Measurements from ENCODE around the gene CRELD2.

CRELD2 gene

DNA sequence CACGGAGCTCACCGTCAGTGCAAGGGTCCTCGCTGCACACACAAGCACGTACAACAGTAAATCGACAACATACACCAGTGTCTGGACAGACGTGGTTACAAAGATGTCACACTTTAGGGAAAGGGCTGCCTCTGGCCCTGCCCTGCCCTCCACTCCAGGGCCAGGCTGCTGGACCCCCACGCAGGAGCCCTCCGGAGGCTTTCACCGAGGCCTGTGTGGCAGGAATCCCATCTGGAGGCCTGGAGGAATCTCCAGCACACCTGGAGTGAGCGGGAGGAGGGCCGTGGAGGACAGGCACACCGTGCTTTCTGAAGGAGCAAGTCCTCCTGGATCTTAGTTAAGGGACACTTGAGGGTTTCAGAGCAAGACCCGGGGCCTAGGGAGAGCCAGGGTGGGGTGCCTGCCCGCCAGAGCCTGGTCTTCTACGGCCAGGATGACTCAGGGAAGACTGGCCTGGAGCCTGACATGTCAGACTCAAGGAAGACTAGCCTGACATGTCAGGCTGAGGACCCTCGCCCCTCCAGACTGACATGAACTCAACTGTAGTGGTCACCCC is 40.0 kb downstream of the CRELD2 start:
- Mint-ChIP-seq H3K4me1 (ENCODE audit: low read depth) (peaks cover 11% of the 10 kb centered on the region), H3K27me3 (no peaks in the 10 kb centered on the region), H3K9me3 (no peaks in the 10 kb centered on the region), H3K27ac (peak overlapping the region; percentile 93), H3K36me3 (ENCODE audit: low read depth) (peaks cover 17% of the 10 kb centered on the region), H3K4me3 (peak overlapping the region; percentile 87)

DNA sequence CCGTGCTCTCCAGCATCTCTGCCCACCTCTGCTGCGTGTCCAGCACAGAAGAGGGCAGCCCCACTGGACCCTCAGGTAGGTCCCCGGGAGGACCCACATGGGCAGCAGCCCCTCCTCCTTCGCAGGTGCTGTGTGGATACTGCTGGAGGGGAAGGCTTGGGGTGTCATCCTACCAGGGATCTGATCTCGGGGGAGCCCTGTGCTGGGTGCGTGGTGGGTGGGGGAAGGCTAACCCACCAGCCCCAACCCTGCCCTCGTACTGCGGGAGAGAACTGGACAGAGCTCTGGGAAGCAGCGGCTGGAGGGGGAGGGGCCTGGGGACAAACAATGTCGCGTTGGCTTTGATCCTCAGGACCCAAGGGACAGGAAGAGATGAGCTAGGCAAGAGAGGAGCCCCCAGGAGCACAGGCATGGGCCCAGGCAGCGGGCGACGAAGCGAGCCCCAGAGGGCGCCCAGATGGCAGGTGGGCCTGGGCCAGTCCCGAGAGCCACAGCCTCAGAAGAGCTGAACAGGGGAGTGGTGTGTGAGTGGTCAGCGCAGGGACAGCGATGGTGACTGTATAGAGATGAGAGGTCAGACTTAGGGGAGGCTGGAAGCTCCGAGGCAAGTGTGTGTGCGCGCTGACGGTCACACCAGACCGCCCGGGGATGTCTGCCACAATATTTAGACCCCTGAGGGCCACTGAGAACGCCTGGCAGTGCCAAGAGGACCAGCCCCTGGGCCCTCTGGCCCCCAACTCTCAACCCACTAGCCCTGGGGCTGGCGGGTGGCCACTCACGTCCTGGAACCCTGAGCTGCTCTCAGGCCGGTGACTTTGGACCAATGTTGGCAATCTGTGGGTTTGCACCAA is 40.7 kb downstream of the CRELD2 start:
- Mint-ChIP-seq H3K4me3 (peak overlapping the region; percentile 87), H3K36me3 (ENCODE audit: low read depth) (peaks cover 24% of the 10 kb centered on the region), H3K4me1 (ENCODE audit: low read depth) (peaks cover 18% of the 10 kb centered on the region), H3K27me3 (no peaks in the 10 kb centered on the region), H3K27ac (peak overlapping the region; percentile 93), H3K9me3 (no peaks in the 10 kb centered on the region)

DNA sequence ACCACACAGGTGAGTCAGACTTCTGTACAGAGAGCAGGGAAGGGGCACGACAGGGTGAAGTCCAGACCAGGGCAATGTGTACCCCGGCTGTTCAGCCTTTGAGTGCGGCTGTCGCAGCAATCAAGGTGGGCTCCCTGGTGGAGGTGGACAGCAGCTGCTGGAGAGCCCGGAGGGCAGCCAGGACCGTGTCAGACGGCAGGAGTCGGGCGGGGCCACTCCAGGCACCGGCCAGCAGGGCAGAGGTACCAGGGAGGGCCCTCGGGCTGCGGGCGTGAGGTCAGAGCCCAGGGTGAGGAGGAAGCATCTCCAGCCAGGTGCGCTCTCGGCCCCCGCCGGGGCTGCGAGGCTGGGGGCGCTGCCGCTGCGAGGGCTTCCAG is 41.3 kb downstream of the CRELD2 start:
- Mint-ChIP-seq H3K27ac (peak overlapping the region; percentile 93), H3K4me1 (ENCODE audit: low read depth) (peaks cover 24% of the 10 kb centered on the region), H3K4me3 (peak overlapping the region; percentile 87), H3K9me3 (no peaks in the 10 kb centered on the region), H3K27me3 (no peaks in the 10 kb centered on the region), H3K36me3 (ENCODE audit: low read depth) (peaks cover 28% of the 10 kb centered on the region)

DNA sequence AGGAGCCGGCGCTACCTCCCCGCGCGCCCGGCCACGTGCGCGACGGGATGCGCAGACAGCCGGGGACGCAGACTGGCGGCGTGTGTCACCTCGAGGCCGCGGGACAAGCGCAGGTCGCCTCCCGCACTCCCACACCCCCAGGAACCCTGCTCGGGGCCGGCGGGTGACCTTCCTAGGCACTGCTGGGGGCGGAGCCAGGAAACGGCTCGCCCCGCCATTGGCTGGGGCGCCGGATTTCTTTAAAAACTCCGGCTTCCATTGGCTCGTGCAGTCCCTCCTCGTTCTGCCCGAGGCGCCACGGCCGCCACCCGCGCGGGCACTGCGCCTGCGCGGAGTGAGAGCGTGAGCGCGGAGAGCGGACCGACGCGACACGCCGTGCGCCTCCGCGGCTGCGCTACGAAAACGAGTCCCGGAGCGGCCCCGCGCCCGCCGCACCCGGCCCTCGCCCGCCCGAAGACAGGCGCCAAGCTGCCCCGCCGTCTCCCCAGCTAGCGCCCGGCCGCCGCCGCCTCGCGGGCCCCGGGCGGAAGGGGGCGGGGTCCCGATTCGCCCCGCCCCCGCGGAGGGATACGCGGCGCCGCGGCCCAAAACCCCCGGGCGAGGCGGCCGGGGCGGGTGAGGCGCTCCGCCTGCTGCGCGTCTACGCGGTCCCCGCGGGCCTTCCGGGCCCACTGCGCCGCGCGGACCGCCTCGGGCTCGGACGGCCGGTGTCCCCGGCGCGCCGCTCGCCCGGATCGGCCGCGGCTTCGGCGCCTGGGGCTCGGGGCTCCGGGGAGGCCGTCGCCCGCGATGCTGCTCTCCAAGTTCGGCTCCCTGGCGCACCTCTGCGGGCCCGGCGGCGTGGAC is 41.9 kb downstream of the CRELD2 start, which contains the start of gene PIM3:
Gene PIM3, plus strand, starts transcription at position 614 of the 846 bp plus-strand sequence. Its CDS starts 176 bp downstream, at position 790.
- H3K4me1 Mint-ChIP-seq (ENCODE audit: low read depth), result peaks cover 29% of the 10 kb centered on the region
- peak within 1 kb of the TSS; percentile 93 for H3K27ac Mint-ChIP-seq
- H3K36me3 Mint-ChIP-seq (ENCODE audit: low read depth), result peaks cover 28% of the 10 kb centered on the region
- H3K4me3 Mint-ChIP-seq, result peak within 1 kb of the TSS; percentile 93
- H3K27me3 Mint-ChIP-seq, result no peaks in the 10 kb centered on the region
- no peaks in the 10 kb centered on the region for H3K9me3 Mint-ChIP-seq

DNA sequence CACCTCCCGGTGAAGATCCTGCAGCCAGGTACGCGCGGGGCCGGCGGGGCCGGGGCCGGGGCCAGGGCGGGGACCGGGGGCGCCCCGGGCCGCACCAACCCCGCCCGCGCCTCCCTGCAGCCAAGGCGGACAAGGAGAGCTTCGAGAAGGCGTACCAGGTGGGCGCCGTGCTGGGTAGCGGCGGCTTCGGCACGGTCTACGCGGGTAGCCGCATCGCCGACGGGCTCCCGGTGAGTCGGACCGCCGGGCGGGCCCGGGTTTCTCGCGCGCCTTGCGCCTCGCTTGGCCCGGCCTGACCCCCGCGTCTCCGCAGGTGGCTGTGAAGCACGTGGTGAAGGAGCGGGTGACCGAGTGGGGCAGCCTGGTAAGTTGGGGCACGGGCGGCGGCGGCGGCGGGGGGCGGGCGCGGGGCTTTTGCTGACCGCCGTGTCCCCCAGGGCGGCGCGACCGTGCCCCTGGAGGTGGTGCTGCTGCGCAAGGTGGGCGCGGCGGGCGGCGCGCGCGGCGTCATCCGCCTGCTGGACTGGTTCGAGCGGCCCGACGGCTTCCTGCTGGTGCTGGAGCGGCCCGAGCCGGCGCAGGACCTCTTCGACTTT is 42.7 kb downstream of the CRELD2 start:
- peak overlapping the region; percentile 90 for H3K27ac Mint-ChIP-seq
- peaks cover 28% of the 10 kb centered on the region for H3K36me3 Mint-ChIP-seq (ENCODE audit: low read depth)
- no peaks in the 10 kb centered on the region for H3K9me3 Mint-ChIP-seq
- no peaks in the 10 kb centered on the region for H3K27me3 Mint-ChIP-seq
- peaks cover 29% of the 10 kb centered on the region for H3K4me1 Mint-ChIP-seq (ENCODE audit: low read depth)
- H3K4me3 Mint-ChIP-seq, result peak overlapping the region; percentile 93

DNA sequence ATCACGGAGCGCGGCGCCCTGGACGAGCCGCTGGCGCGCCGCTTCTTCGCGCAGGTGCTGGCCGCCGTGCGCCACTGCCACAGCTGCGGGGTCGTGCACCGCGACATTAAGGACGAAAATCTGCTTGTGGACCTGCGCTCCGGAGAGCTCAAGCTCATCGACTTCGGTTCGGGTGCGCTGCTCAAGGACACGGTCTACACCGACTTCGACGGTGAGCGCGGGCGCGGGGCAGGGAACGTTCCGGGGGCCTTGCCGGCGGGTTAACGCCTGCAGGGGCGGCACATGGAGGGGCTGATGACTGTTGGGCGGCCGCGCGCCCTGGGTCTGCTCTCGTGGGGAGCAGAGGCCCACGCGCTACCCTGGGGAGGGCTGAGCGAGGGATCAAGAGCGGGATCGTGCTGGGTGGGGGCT is 43.2 kb downstream of the CRELD2 start:
- peaks cover 34% of the 10 kb centered on the region for H3K4me1 Mint-ChIP-seq (ENCODE audit: low read depth)
- H3K36me3 Mint-ChIP-seq (ENCODE audit: low read depth), result peaks cover 28% of the 10 kb centered on the region

DNA sequence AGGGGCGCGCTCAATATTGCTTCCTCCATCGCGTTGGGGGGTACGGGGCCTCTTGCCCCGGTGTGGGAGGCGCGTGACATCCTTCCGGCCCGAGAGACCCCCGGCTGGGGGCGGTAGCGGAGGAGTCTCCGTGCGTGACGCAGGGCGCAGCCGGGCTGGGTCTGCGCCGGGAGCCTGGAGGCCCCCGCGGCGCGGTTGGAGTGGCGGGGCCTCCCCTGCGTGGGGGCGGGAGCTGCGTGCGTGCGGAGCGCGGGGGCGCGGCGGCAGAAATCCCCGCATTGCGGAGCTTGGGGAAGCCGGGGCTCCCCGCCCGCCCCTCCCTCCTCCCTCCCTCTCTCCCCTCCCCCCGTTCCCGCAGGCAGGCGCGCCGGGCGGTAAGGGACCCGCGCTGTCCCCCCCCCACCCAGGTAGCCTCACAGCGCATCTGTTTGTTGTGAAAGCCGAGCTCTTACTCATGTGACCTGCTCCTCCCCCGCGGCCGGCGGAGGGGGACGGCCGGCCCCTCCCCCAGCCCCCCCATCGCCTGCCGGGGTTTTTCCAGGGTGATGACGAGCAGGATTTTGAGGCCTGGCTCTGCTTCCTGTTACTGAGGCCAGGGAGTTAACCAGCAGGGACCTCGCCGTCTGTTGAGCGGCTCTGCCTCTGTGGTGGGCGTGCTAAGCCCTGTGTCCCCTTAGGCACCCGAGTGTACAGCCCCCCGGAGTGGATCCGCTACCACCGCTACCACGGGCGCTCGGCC is 43.7 kb downstream of the CRELD2 start:
- Mint-ChIP-seq H3K4me1 (ENCODE audit: low read depth) (peaks cover 35% of the 10 kb centered on the region), H3K27ac (peak overlapping the region; percentile 90)

More for the DNA sequence above, 43.2 kb downstream of the CRELD2 start:
- peak overlapping the region; percentile 93 for H3K4me3 Mint-ChIP-seq
- no peaks in the 10 kb centered on the region for H3K27me3 Mint-ChIP-seq
- peak overlapping the region; percentile 90 for H3K27ac Mint-ChIP-seq
- H3K9me3 Mint-ChIP-seq, result no peaks in the 10 kb centered on the region

DNA sequence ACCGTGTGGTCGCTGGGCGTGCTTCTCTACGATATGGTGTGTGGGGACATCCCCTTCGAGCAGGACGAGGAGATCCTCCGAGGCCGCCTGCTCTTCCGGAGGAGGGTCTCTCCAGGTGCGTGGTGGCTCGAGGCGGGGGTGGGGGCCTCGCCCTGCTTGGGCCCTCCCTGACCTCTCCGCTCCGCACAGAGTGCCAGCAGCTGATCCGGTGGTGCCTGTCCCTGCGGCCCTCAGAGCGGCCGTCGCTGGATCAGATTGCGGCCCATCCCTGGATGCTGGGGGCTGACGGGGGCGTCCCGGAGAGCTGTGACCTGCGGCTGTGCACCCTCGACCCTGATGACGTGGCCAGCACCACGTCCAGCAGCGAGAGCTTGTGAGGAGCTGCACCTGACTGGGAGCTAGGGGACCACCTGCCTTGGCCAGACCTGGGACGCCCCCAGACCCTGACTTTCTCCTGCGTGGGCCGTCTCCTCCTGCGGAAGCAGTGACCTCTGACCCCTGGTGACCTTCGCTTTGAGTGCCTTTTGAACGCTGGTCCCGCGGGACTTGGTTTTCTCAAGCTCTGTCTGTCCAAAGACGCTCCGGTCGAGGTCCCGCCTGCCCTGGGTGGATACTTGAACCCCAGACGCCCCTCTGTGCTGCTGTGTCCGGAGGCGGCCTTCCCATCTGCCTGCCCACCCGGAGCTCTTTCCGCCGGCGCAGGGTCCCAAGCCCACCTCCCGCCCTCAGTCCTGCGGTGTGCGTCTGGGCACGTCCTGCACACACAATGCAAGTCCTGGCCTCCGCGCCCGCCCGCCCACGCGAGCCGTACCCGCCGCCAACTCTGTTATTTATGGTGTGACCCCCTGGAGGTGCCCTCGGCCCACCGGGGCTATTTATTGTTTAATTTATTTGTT is 44.6 kb downstream of the CRELD2 start:
- peak overlapping the region; percentile 85 for H3K27ac Mint-ChIP-seq
- H3K4me3 Mint-ChIP-seq, result peak overlapping the region; percentile 93
- H3K36me3 Mint-ChIP-seq (ENCODE audit: low read depth), result peaks cover 28% of the 10 kb centered on the region
- no peaks in the 10 kb centered on the region for H3K27me3 Mint-ChIP-seq
- H3K9me3 Mint-ChIP-seq, result no peaks in the 10 kb centered on the region
- H3K4me1 Mint-ChIP-seq (ENCODE audit: low read depth), result peaks cover 44% of the 10 kb centered on the region

More for the DNA sequence above, 43.7 kb downstream of the CRELD2 start:
- H3K36me3 Mint-ChIP-seq (ENCODE audit: low read depth), result peaks cover 28% of the 10 kb centered on the region
- H3K9me3 Mint-ChIP-seq, result no peaks in the 10 kb centered on the region
- no peaks in the 10 kb centered on the region for H3K27me3 Mint-ChIP-seq
- peak overlapping the region; percentile 93 for H3K4me3 Mint-ChIP-seq

DNA sequence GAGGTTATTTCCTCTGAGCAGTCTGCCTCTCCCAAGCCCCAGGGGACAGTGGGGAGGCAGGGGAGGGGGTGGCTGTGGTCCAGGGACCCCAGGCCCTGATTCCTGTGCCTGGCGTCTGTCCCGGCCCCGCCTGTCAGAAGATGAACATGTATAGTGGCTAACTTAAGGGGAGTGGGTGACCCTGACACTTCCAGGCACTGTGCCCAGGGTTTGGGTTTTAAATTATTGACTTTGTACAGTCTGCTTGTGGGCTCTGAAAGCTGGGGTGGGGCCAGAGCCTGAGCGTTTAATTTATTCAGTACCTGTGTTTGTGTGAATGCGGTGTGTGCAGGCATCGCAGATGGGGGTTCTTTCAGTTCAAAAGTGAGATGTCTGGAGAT is 45.2 kb downstream of the CRELD2 start:
- H3K9me3 Mint-ChIP-seq, result no peaks in the 10 kb centered on the region
- peaks cover 28% of the 10 kb centered on the region for H3K36me3 Mint-ChIP-seq (ENCODE audit: low read depth)
- H3K4me1 Mint-ChIP-seq (ENCODE audit: low read depth), result peaks cover 45% of the 10 kb centered on the region
- peak overlapping the region; percentile 85 for H3K27ac Mint-ChIP-seq
- no peaks in the 10 kb centered on the region for H3K27me3 Mint-ChIP-seq
- H3K4me3 Mint-ChIP-seq, result peak overlapping the region; percentile 93

DNA sequence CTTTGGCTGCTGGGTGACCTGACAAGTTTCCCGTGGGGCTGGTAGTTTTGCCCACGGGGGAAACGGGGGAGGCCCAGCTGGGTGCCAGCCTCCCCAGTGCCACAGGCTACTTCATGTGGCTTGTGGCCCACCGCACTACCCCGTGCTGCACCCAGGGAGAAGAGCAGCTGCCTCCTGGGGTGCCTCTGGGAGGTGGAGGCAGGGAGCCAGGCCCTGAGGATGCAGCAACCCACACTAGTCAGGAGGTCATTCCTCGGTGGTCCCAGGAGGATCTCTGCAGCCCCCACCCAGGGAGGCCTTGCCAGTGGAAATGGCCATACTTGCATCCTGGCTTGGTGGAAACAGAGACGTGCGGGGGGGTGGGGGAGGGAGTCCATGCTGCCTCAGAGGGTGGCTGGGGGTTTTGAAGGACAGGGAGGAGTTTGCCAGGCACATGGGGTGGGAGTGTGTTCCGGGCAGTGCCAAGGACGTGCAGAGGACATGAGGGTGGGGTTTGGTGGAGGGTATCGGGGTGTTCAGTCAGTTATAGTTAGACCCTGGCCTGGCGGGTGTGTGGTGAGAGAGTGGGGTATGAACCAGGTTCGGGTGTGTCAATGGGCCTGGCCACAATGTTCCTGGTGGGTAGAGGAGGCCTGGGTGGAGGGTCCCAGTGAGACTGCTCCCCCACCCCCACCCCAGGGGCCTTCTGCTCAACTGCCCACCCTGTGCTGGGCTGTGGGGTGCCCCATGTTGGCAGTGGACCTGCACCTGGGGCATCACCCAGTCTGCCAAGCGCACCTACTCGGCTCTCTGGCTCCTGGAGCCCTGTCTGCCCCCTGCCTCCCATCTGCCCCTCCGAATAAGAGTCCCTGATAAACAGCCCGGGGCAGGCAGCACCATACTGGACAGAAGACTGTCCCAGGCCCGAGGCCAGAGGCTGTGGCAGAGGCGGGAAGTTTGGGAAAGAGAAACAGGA is 46.0 kb downstream of the CRELD2 start:
- H3K4me1 Mint-ChIP-seq (ENCODE audit: low read depth), result peaks cover 40% of the 10 kb centered on the region
- H3K27me3 Mint-ChIP-seq, result no peaks in the 10 kb centered on the region
- peak overlapping the region; percentile 93 for H3K4me3 Mint-ChIP-seq
- peak overlapping the region; percentile 85 for H3K27ac Mint-ChIP-seq
- peaks cover 28% of the 10 kb centered on the region for H3K36me3 Mint-ChIP-seq (ENCODE audit: low read depth)
- no peaks in the 10 kb centered on the region for H3K9me3 Mint-ChIP-seq

DNA sequence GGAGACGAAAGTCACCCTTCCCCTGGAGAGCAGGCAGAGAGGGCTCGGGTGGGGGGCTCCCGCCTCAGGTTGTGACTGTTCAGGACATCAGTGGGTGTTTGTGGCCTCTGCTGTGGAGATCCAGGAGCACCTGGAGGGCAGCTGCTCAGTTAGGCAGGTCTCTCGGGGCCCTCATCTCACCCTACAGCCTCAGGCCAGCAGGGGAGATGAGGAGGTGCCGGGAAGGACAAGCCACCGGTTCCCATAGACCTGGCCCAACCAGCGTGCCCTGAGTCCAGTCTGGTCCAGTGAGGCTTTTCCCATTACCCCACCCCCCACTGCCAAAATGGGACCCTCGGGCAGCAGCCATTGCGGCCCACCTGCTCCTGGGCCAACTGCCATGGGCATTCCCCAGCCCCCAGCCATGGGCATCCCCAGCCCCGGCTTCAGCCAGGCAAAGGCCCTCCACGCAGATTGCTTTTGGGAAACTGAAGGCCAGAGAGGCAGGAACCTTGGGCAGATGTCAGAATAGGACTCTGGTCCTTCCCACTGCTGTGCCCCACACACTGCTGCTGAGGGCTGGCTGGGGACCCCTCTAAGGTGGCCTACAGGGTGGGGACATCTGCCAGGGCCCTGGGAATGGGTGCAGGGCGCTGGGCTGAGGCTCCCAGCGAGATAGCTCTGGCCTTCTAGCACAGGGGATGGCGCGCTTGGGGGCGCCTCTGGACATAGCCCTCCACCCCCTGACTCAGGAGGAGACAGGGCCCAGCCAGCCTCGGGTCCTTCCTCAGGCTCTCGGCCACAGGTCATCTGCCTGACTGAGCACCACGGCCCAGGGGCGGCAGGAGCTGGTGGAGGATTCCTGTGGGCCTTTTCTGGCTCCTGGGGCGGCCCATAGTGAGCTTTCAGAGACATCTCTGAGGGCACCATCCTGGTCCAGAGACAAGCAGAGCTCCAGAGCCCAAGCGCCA is 46.9 kb downstream of the CRELD2 start:
- H3K27ac Mint-ChIP-seq, result peak overlapping the region; percentile 34
- no peaks in the 10 kb centered on the region for H3K9me3 Mint-ChIP-seq
- peaks cover 46% of the 10 kb centered on the region for H3K4me1 Mint-ChIP-seq (ENCODE audit: low read depth)
- H3K4me3 Mint-ChIP-seq, result peak overlapping the region; percentile 93
- H3K27me3 Mint-ChIP-seq, result no peaks in the 10 kb centered on the region
- peaks cover 28% of the 10 kb centered on the region for H3K36me3 Mint-ChIP-seq (ENCODE audit: low read depth)

All from stimulated activated naive CD8-positive, alpha-beta T cell treated with anti-CD3 and anti-CD28 coated beads, Interleukin-15, Interleukin-2, amounts not matched to agents 100 ng/mL and 50 ng/mL, for 24 hours (primary cell).